Measurements from ENCODE around the gene ZNF513.
A peak's percentile ranks its signal among the peaks of the same experiment; 100 is the strongest.

ZNF513 gene

DNA sequence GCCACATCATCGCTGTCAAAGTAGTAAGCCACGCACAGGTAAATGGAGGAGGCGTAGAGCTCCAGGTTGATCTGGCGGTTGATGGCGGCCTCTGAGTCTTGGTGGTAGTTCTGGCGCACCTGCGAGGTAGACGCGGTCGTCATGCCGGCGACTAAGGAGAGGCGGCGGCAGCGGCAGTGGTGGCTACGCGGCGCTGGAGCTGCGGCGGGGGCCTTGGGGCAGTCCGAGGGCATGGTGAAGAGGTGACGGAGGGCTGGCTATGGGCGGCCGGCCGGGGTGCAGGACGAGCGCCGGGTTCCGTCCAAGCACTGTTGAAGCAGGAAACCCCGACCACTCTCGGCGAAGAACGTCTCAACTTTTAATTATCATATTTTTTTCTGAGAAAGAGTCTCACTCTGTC is 12.7 kb upstream of the ZNF513 start:
- no peak for DNase-seq (ENCODE audit: low read depth, low spot score)
- no peak overlapping the region for H3K4me3 ChIP-seq (ENCODE audit: low read length)

GRCh38 chr2:27390822-27391679 is 10.5 kb upstream of the ZNF513 start:
- no peak overlapping the region for H3K4me3 ChIP-seq (ENCODE audit: low read length)
- peak; percentile 45 for DNase-seq (ENCODE audit: low read depth, low spot score)

GRCh38 chr2:27381577-27382181 is 1.1 kb upstream of the ZNF513 start:
- DNase-seq (ENCODE audit: low read depth, low spot score), result no peak
- no peak overlapping the region; the same call in 1 of the 2 replicates for H3K4me3 ChIP-seq (ENCODE audit: low read length)

DNA sequence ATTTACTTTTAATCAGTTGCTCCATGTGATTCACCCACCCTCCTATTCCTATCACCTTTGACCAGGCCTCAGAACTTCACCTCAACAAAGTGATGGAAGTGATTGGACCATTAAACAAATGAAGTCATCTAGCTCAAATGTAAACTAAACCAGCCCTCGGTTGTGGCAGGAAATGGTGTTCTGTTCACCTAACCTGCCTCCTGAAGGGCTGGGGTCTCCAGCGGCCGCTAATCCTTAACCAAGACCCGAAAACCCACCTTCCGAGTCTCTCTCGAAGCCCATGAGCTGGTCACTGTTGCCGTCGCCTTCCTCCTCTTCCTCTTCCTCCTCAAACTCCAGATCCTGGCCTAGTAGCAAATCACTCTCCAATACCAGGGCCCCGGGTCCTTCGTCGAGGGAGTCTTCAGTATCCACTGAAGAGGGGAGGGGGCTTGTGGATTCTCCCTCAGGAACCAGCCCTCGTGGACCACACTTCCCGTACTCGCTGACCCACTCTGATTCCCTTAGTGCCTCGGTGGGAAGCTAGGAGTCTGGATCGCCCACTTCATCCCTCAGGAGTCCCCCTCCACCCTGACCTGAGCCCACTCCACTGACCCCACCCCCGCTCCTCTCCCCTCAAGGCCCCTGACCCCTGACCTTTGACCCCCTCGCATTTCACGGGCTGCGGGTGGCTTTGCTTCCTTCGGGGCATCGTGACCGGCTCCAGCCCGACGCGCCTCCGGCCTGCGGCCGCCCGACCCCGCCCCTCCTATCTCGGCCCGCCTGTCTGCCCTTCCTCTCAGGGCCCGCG is 503 bp downstream of the ZNF513 start:
- peak; percentile 27 for DNase-seq (ENCODE audit: low read depth, low spot score)
- H3K4me3 ChIP-seq (ENCODE audit: low read length), result peak overlapping the region; percentile 84

GRCh38 chr2:27379383-27379835 is 1.1 kb downstream of the ZNF513 start:
- peak overlapping the region; percentile 84 for H3K4me3 ChIP-seq (ENCODE audit: low read length)
- no peak for DNase-seq (ENCODE audit: low read depth, low spot score)

DNA sequence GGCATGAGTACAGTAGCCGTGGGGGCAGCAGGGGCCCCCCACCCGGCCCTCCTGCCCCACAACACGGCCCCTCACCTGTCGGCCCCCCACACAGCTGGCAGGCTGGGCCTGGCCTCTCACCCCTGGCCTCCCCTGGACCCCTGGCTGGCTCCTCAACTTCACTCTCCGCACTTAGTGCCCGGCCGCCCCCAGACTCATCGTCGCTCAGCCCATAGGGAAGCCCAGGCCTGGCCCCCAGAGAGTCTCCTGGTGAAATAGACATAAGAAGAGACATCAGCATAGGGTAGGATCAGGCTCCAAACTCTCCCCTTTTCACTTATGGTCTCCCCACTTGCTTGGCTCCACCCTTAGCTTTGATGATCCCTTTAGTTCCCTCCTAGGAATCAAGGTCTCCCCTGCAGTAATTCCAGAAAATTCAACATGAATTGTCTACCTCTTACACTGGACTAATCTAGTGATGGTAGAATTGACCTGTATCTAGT is 1.7 kb downstream of the ZNF513 start:
- H3K4me3 ChIP-seq (ENCODE audit: low read length), result no peak overlapping the region
- no peak for DNase-seq (ENCODE audit: low read depth, low spot score)

DNA sequence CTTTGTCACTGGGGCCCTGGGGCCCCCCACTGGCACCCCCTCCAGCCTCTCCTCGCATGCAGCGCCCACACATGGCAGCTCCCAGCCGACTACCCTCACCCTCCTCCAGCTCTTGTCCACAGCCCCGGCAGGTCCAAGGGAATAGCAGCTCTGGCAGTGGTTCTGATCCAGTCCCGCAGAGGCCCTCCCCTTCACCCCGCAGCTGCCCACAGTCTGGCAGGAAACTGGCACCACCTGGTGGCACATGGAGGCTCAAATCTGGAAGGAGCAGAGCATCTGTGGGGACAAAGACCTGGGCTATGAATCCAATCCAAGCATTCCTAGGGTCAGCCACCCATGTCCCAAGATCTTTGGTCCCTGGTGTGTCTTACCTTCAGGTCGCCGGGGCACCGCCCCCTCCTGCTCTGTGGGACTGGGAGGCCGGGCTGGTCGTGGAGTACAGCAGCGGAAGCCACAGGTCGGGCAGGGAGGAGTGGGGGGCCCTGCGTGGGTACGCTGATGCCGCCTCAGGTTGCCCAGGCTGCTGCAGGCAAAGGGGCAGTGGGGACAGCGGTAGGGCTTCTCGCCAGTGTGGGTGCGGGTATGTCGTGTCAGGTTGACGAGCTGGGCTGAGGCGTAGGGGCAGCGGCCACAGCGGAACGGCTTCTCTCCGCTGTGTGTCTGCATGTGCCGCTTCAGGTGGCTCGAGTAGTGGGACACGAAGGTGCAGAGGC is 2.3 kb downstream of the ZNF513 start:
- no peak overlapping the region for H3K4me3 ChIP-seq (ENCODE audit: low read length)
- DNase-seq (ENCODE audit: low read depth, low spot score), result no peak

DNA sequence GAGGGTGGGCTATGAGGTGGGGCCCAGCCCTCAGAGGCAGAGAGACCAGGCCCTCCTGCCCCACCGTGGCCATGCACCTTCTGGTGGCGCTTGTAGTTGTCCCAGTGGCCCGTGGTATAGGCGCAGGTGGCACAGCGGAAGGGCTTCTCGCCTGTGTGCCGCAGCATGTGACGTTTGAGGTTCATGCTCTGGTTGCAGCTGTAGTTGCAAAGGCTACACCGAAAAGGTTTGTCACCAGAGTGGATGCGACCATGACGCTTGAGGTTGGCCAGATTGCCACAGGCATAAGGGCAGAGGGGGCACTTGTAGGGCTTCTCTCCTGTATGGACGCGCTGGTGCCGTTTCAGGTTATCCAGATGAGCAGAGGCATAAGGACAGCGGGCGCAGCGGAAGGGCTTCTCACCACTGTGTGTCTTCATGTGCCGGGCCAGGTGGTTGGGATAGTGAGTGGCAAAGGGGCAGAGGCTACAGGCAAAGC is 2.9 kb downstream of the ZNF513 start:
- H3K4me3 ChIP-seq (ENCODE audit: low read length), result no peak overlapping the region
- DNase-seq (ENCODE audit: low read depth, low spot score), result no peak

GRCh38 chr2:27376866-27377617 is 3.5 kb downstream of the ZNF513 start:
- DNase-seq (ENCODE audit: low read depth, low spot score), result no peak
- no peak overlapping the region for H3K4me3 ChIP-seq (ENCODE audit: low read length)

DNA sequence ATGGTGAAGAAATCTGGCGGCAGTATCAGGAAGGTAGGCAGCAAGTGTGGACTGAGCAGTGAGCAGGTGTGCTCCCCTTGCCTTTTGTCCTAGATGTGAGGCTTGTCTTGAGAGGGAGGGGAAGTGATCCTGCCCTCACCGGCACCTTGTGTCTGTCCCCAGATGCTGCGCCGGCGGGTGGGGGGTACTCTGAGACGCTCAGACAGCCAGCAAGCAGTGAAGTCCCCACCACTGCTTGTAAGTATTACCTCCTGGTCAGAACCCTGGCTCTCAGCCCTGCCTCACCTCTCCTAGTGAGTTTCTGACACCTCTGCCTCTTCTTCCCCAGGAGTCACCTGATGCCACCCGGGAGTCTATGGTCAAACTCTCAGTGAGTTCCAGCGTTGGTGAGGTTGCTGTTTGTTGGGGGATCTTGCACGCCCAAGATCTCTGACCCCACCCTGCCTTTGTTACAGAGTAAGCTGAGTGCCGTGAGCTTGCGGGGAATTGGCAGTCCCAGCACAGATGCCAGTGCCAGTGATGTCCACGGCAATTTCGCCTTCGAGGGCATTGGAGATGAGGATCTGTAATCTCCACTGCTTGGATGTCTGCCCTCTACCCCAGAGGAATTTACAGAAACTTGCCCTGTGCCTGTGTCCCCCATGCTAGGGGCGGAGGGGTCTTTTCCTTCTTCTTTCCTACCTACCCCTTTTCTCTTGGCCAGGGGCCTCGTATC is 4.2 kb downstream of the ZNF513 start:
- no peak overlapping the region for H3K4me3 ChIP-seq (ENCODE audit: low read length)
- no peak for DNase-seq (ENCODE audit: low read depth, low spot score)

GRCh38 chr2:27375513-27376099 is 4.9 kb downstream of the ZNF513 start:
- no peak overlapping the region for H3K4me3 ChIP-seq (ENCODE audit: low read length)
- DNase-seq (ENCODE audit: low read depth, low spot score), result no peak

DNA sequence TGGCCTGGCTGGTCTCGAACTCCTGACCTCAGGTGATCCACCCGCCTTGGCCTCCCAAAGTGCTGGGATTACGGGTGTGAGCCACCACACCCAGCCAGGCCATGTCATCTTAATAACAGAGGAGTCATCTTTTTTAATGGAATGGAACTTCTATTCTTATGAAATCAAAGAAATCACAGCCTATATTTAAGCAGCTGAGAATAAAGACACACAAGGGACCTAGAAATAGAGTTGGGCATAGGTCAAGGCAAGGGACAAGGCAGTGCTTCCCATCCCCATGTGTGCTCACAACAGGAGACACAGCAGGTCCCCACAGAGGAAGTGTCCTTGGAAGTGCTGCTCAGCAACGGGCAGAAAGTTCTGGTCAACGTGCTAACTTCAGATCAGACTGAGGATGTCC is 7.0 kb downstream of the ZNF513 start:
- H3K4me3 ChIP-seq (ENCODE audit: low read length), result no peak overlapping the region
- DNase-seq (ENCODE audit: low read depth, low spot score), result no peak

DNA sequence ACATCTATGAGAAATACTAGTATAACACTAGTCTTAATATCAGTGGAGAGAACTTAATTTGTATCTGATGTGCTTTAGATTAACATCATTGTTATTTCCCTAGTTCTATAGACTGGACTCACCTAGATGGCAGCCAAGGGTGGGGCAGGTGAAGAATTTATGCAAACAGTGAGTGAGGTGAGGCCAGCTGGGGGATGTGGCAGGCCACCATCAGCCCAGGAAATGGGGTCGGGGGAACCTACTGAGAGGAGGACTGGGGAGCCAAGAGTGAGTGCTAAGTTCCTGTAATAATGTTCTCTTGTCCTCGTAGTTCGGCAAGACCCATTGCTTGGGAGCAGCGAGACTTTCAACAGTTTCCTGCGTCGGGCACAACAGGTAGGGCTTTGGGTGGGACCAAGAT is 7.6 kb downstream of the ZNF513 start:
- no peak for DNase-seq (ENCODE audit: low read depth, low spot score)
- H3K4me3 ChIP-seq (ENCODE audit: low read length), result no peak overlapping the region

DNA sequence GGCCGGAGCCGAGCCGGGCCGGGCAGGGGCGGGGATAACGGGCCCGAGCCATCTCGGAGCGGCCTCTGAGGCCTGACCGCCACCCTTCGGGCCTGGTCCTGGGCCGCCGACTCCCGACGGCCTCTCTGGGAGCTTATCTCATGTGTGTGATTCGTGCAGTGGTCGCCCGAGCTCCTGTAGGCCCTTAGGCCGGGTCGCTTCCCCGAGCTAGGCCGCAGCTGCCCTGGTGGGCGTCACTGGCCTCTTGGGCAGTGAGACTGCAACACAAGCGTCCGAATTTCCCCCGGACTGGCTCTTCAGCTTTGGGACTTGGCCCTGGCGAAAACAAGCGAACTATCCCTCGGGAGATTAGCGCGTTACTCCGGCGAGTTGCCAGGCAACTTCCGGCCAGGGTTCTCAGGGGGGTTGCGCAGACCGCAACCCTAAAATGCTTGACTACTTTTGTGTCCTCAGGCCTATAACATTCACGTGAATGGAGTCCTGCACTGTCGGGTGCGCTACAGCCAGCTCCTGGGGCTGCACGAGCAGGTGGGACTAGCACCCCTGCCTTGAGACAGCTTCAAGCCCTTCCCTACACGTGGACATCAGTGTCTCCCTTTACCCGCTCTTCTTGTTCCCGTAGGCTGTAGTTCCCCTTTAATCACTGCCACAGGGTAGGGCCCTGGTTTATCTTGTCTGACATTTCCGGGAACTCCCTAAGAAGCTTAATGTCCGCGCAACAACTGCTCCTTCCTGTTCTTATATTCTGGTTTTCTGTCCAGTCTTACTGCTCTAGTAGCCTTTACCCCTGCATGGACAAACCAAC is 9.5 kb downstream of the ZNF513 start:
- H3K4me3 ChIP-seq (ENCODE audit: low read length), result peak overlapping the region; percentile 94
- no peak for DNase-seq (ENCODE audit: low read depth, low spot score)

DNA sequence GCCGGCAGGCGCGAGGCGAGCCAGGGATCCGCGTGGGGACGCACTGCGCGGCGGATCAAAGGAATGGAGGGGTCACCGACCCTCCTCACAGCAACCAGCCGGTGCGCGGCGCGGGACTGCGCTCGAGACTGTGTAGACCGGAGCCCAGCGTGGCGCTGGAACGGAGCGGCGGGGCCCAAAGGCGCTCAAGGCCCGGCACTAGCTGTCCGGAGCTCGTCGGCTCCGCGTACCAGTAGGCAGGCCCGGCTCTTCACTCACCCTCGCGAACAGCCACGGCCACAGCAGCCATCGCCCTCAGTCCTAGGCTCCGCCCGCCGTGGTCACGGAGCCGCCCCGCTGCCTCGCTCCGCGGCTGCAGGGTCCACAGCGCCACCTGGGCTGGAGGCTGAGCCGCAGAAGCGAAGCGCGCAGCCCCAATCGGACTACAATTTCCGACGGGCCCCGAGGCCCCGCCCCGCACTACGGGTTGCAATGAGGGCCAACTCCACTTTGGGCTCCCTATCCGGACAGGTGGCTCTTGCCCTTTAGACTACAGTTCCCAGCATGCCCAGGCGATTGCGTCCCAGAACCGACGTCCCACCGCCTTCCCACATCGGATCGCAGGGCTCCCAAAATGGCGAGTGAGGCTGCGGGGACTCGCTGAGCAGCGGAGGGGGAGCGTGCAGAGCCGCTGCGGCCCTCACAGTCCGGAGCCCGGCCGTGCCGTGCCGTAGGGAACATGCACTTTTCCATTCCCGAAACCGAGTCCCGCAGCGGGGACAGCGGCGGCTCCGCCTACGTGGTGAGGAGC is 10.3 kb downstream of the ZNF513 start, which contains the start of the genes EIF2B4 and SNX17:
TSS of gene EIF2B4 (minus strand) at position 313 of the 790 bp plus-strand sequence. CDS start at position 289, 24 bp downstream.
TSS of gene SNX17 (plus strand) at position 591 of the 790 bp plus-strand sequence. CDS start at position 719, 128 bp downstream.
- DNase-seq (ENCODE audit: low read depth, low spot score), result peak; percentile 99
- H3K4me3 ChIP-seq (ENCODE audit: low read length), result peak within 1 kb of the TSS; percentile 94

Measured in Jurkat, Clone E6-1 (cell line).